NOMO-1 treated with DMSO at 0.1 percent for 48 hours (cell line): ENCODE measurements around the gene DLG5.

Experiments
- DNase-seq: peaks from one replicate; lab custom pipeline; 2025; ENCODE audit not compliant: unreplicated experiment; lab: John Stamatoyannopoulos, UW

The DLG5 gene

DNA sequence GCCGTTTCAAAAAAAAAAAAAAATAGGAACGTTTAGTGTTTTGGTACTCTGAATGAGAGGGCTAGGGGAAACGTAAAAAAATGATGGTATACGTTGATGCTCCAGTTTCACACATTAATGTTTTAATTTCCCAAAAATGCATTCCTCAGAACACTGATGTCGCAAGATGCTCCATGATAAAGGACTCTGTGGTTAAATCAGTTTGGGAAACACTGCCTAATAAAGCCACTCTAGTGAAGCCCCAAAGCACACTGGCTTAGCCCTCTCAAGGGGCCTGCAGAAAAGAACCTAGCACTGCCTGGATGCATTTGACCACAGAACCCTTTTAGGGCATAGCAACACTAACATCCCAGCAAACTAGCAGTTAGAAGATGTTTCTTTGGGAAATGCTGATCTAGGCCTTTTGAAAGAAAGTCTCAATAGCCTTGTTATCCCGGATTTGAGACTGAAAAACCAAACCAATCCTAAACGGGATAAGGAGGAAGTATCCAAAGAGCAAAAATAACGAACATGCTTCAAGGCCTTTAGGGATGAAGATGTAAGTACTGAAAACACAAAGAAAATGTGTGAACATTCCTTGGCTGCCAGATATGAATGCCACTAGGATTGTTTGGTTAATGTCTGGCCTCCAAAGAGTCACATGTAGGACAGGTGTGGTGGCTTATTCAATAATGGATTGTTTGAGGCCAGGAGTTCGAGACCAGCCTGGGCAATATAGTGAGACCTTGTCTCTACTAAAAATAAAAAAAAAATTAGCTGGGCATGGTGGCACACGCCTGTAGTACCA lies 11.0 kb downstream of the DLG5 start:
- DNase-seq = no peak

DNA sequence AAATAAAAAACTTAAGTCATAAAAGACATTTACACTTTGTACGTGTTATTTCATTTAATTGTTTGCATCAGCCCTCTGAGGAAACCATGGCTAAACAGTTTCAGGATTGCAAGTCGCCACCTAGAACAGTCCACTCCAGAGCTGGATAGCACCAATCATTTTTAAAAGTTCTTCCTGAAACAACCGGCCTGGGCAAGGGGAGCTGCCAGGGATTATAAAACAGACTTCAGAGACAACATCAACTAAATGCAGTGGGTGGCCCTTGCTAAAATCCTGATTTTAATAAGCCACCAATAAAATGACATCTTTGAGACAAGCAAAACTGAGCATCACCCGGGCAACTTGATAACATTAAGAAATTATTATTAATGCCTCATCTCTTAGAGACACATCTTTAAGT lies 13.5 kb downstream of the DLG5 start:
- no peak for DNase-seq

DNA sequence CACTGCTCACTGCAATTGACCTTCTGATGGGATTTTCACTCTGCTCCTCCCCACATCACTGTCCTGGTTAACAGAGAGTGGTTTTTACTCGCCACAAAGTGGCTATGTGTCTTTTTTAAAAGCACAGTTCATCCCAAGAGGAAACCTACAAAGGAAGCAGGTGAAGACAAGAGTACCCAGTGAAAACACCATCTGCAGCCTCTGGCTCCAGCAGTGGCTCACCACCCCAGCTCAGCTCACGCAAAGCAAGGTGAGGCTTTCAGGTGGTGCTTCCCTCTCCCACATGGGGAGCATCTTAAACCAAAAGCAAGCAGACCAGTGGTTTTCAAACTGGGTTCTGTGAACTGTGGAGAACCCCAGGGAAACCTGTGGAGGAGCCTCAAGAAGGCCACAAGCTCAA lies 14.0 kb downstream of the DLG5 start:
- DNase-seq = no peak

DNA sequence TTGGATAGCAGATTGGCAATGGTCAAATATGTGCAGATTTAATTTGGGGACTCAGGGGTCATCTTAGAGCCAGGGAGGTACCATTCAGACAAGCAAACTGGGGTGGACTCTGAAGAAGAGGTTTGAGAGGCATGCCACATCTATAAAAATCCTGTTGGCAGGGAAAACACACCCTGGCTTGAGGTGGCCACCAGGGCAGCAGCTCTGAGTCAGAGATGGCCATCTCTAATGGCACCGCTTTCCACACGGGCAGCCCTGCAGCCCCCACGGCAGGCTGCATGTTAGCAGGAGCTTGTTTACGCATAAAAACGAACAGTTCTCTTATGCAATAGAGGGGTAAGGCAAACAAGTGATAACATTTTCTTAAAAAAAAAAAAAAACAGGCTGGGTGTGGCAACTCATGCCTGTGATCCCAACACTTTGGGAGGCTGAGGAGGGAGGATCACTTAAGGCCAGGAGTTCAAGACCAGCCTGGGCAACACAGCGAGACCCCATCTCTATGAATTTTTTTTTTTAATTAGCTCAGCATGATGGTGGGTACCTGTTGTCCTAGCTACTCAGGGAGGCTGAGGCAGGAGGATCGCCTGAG lies 14.9 kb downstream of the DLG5 start:
- DNase-seq = peak; percentile 14

DNA sequence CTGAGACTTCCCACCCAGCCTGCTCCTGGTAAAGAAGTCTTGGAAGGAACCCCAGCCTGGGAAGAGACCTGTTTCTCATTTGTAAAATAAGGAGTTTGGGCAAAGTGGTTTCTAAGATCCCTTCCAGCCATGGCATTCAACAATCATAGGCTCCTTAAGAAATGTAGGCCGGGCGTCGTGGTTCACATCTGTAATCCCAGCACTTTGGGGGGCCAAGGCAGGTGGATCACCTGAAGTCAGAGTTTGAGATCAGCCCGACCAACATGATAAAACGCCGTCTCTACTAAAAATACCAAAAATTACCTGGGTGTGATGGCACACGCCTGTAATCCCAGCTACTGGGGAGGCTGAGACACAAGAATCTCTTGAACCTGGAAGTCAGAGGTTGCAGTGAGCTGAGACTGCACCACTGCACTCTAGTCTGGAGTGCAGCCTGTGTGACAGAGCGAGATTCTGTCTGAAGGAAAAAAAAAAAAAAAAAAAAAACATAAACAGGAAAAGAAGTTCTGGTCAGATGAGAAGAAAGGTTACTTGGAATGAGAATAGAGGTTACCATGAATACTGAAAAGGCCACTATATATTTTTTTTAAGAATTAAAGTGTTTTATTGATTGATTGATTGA lies 15.9 kb downstream of the DLG5 start:
- no peak for DNase-seq

DNA sequence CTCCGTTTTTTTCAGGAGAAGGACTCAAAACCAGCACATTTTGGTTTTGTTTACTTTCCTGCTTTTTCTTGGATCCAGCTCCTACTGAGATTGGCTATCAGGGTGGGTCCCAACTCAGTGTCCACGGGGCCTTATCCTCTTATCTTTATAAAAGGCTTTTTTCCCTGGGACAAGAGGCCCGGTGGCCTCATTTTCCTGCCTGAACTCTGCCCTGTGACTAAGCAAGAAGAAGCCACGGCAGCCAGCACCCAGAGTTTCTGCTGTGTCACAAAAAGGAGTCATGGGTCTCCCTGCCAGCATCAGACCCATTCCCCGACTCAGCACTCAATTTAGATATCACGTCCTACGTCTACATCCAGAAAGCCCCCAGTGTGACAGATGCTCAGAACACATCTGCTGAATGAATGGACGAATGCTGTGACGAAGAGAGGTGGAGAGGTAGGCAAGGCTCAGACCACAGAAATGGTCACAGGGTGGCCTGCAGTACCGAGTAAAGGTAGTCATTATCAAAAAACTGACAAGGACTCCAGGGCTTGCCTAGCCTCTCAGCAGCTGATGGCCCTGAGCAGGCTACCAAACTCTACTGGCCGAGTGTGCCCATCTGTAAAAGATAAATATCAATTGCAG lies 16.7 kb downstream of the DLG5 start:
- DNase-seq = peak; percentile 40

DNA sequence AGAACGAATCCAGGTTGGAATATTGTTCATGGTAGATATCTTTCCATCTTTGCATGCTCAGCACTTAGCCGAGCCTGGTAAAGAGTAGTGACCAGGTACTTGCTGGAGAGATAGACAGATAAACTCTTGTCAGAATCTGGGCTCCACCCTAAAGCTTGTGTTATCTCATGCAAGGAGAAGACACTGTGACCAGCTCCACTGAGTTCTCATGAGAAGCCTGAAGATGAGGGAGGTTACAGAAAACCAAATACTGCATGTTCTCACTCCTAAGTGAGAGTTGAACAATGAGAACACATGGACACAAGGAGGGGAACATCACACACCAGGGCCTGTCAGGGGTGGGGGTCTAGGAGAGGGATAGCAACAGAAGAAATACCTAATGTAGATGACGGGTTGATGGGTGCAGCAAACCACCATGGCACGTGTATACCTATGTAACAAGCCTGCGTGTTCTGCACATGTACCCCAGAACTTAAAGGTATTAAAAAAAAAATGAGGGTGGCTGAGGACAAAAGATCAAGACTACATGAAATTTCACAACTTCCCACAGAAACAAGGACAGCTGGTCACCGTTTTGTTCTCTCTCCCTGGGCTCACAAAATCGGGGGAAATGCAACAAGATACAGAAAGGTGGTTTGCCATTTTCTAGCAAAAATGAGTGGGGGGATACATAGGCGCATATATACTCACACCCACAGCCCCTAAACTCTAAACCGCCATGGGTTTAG lies 17.4 kb downstream of the DLG5 start:
- peak; percentile 24 for DNase-seq

DNA sequence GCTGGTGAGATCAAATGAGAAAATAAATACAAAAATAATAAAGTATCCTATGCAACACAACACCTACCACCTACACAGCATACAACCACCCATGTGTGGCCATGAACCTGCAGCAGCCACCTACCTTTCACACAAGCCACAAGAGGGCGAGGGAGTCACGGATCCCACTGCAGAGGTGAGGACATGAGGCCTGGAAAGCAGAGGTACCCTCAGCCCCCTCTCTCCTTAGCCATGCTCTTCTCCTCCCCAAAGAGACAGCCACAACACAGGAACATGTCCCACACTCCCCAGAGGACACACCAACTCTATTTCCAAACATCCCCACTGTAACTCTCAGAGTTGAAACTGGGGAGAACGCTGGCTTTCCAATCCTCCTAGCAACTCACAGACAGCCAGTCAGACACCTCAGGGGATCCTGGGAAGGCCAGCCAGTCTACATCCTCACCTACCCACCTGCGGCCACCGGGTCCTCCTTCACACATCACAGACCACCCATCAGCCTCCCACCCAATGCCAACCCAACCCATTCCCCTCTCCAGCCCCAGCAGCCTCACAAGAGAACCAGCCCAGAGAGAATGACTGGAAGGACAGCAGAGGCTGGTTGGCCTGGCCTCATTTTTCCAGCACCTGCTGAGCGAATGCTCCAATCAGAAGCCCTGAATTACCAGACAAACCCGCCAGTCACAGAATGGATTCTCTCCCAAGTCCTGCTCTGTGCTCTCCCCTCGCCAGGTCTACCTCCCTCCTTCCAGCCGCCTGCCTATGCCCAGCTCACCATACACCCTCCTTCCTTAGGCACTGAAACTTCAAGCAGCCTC lies 18.4 kb downstream of the DLG5 start:
- no peak for DNase-seq

DNA sequence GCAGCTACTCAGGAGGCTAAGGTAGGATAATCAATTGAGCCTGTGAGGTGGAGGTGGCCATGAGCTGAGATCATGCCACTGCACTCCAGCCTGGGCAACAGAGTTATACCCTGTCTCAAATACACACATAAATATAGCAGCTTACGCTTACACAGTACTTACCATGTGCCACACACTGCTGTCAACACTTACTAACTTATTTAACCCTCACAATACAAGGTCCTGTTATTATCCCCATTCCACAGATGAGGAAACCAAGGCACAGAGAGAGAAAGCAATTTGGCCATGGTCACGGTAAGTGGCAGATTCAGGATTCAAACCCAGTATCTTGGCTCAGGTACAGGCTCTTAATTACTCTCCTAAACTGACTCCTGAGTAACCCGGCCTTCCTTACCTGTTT lies 19.1 kb downstream of the DLG5 start:
- DNase-seq = no peak

DNA sequence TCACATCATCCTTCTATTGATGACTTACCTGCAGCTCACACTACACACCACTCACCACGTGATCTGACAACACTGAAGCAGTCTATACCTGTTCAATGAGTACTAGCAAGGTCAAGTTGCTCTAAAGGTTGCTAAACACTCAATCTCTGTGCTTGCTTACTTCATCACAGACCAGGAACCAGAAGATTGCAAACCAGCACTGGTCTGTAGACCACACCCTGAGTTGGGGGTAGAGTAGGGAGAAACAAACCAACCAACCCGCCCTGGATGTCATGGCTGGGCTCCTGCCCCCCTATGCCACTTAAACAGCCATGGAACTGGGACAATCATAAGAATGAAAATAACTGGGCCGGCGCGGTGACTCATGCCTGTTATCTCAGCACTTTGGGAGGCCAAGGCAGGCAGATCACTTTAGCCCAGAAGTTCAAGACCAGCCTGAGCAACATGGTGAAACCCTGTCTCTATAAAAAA lies 19.6 kb downstream of the DLG5 start:
- DNase-seq = peak; percentile 19

DNA sequence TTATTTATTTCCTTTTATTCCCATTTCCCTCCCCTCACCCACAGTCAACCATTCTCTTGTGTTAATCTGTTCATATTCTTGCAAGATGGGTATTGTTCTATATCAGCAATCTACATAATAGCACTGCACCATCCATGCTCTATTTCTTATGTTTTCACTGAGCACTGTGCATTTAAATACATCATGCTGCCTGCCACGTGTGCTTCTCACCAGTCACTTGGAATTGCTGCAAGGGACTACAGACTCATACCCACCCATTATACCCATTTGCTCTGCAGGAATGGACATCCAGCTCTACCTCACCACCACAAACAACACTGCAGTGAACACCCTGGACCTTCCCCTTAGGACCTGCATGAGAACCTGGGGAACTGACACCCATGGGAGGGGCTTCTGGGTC lies 20.8 kb downstream of the DLG5 start:
- DNase-seq = no peak

DNA sequence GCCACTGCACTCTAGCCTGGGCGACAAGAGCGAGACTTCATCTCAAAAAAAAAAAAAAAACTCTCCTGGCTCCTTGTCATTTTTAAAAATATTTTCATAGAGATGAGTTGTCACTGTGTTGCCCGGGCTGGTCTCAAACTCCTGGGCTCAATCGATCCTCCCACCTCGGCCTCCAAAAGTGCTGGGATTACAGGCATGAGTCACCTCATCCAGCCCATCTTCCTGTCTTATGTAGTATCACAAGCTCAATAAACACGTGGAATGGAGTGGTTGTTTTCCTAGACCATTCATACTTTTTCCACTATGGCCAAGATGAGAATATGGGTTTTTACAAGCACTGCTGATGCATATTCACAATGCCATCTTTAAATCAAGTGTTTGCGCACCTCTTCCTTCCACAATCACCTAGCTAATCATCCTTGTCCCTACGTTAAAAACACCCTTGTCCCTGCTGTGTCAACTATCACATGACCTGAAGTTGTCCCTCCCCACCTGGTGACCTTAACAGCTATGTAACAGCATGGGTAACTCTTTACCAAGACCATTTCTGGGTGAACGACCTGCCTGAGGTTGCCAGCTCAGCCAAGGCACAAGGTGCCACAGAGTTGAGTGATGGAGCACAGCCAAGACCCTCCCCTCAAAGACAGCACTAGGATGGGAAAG lies 21.3 kb downstream of the DLG5 start:
- DNase-seq = no peak

DNA sequence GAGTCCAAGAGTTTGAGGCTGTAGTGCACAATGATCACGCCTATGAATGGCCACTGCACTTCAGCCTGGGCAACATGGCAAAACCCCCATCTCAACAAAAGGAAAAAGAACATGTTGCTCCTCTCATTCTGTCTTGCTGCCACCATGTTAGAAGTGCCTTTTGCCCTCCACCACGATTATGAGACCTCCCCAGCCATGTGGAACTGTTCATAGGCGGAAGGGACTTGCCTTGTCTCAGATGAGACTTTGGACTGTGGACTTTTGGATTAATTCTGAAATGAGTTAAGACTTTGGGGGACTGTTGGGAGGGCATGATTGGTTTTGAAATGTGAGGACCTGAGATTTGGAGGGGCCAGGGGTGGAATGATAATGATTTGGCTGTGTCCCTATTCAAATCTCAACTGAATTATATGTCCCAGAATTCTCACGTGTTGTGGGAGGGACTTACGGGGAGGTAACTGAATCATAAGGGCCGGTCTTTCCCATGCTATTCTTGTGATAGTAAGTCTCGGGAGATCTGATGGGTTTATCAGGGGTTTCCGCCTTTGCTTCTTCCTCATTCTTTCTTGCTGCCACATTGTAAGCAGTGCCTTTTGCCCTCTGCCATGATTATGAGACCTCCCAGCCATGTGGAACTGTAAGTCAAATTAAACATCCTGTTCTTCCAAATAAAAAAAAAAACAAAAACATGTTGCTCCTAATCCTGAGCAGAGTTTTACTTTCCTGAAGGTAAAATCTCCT lies 22.3 kb downstream of the DLG5 start:
- no peak for DNase-seq

DNA sequence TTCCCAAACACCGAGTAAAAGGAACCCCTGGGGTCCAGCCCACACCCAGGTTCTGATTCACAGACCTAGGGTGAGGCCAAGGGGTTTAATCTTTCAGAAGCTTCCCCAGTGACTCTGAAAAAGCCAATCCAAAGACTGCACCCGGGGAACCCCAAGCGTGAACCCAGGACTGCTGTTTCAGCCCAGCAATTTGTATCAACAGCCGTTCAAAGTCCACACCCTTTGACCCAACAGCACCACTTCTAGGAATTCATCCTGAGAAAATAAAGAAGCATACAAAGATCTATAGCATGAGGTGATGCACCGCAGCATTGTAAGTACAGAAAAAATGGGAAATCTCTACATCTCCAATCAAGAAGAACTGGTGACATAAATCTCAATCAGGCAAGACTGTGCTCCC lies 24.4 kb downstream of the DLG5 start:
- DNase-seq = no peak

DNA sequence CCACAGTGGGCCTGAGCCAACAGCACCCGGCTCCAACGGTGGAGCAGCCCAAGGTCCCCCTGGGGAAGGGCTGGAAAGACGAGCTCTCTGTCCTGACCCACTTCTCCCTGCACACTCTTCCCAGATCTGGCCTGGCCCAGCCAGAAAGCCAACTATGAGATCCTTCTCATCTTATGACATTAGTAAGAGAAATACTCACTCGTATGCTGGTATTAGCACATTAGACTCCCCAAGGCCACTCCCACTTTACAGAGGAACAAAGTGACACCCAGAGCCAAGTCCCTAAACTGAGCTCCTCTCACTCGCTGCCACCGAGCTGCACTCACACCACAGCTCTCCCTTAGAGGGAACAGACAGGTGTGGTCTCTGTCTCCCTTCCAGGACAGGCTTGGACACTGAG lies 24.8 kb downstream of the DLG5 start:
- DNase-seq = no peak

DNA sequence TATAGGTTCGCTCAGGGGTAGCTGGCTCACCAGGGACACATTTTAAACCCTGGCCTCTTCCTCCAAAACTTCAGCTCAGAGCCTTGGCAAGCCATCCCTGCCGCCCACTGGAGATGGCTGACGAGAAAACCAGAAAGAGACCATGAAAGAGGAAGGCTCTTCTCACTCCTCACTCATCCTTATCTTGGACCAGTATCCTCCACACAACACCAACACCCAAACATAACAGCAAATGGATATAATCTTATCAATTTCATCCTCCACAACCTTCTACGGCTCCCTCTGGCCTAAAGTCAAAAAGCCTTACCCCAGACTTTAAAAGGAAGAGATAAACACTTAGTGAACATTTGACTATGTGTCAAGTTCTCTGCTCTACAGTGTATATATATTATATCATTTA lies 26.9 kb downstream of the DLG5 start:
- DNase-seq = no peak

DNA sequence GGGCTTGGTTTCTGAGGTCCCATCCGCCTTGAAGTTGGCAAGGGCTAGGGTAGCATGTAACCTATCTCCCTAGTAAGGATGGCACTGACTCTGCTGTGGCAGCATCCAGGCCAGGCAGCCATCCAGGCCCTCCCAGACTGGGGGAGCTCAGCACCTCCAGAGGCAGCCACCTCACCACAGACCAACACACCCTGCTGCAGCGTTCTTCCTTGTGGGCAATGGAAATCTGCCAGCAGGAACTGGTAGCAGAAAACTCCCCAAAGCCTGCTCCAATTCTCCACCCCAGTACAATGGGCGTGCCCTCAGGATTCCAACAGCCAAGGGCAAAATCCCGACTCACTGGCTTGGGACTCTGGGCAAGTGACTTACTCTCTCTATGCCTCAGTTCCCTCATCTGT lies 27.5 kb downstream of the DLG5 start:
- DNase-seq = no peak

DNA sequence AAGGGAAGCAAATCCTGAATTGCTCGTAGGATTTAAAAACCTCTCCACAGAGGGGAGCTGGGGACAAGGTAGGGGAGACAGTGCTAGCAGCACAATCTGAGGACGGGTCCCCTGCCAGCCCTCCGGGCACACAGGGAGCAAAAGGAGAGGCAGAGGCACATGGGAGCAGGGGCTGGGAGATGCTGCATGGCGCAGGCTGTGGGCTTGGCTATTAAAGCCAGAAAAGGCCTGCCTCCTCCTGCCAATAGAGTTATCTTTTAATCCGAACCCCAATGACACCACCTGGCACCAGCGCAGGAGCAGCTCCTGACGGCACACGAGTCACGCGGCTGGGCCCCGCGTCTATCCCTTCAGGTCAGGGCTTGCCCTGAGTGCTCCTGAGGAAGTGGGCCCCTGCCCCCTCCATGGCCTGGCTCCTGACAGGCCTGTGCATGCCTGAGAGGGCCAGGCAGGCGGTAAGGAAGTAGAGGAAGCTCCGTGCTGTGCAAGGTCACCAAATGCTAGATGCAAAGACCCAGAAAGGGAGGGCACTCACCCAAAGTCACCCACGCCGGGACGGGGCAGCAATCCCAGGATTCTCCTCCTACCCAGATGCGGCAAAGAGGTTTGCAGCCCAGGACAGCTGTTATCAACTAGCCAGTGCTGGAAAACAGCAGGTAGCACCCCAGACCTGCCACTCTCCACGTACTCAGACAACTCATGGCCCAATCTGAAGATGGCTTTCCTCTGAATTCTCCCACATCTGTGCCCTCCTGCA lies 28.1 kb downstream of the DLG5 start:
- DNase-seq = peak; percentile 85
